ENCODE results near the gene KRTAP16-1. TPM values are rescaled to one million over a fixed set of nuclear protein-coding genes. Genes with fewer than 3 reads are reported as not detected.
"Not testable (repeated sequence)": the region's sequence is repeated elsewhere in the genome, so short reads cannot be mapped to it uniquely, and the experiment has no call there.

KRTAP16-1 gene
- total and polyA plus RNA-seq, 2 donors (not counting 1 experiment from before 2014, with no cell fraction given), result 0.16 TPM; not detected in 1

GRCh38 chr17:41352597-41353366, 43.7 kb upstream of the KRTAP16-1 start:
- ATAC-seq (ENCODE audit: low read depth) (no peak), DNase-seq (no peak)
- WGBS (ENCODE audit: insufficient coverage), result 95% methylated on average over 2 of the region's 7 CpGs
- Histone ChIP-seq H3K4me1 (ENCODE audit: control insufficient read depth in 2 of 2, insufficient read depth in 2 of 2, low read length in 2 of 2) (no peaks in the 10 kb centered on the region), H4K20me1 (ENCODE audit: control insufficient read depth, insufficient read depth, low read length, poor library complexity, severe bottlenecking) (no peaks in the 10 kb centered on the region), H3K9ac (ENCODE audit: low read length) (no peak overlapping the region), H2AFZ (ENCODE audit: insufficient read depth, low read depth, low read length, poor library complexity, severe bottlenecking) (no peak overlapping the region), H3K36me3 (replicated peaks in 1 of 2; ENCODE audit: control extremely low read depth in 1 of 2, control insufficient read depth in 1 of 2, extremely low read depth in 1 of 2, insufficient read depth in 2 of 2, low read length in 1 of 2) (no peaks in the 10 kb centered on the region), H3K4me2 (replicated peaks; ENCODE audit: low read depth, low read length, poor library complexity, severe bottlenecking) (no peak overlapping the region), H3K79me2 (ENCODE audit: control insufficient read depth, insufficient read depth, low read length) (no peaks in the 10 kb centered on the region), H3K9me3 (ENCODE audit: control extremely low read depth in 1 of 3, control insufficient read depth in 2 of 3, insufficient read depth in 1 of 3, low read length in 2 of 3) (no peaks in the 10 kb centered on the region), H3K27ac (ENCODE audit: low read length in 2 of 2) (no peak overlapping the region), H3K27me3 (replicated peaks in 1 of 4; ENCODE audit: control extremely low read depth in 1 of 4, control insufficient read depth in 3 of 4, insufficient read depth in 4 of 4, low read length in 3 of 4) (peaks cover 0 to 7% (median 0%) of the 10 kb centered on the region in 4 experiments), H3K4me3 (ENCODE audit: control extremely low read depth in 1 of 5, extremely low read depth in 1 of 5, insufficient read depth in 1 of 5, low read depth in 2 of 5, low read length in 4 of 5) (no peak overlapping the region)
- no peak overlapping the region for H3K27ac Mint-ChIP-seq
- intact Hi-C loops (cut with micrococcal nuclease), result no loop called here
- H3K4me1 Mint-ChIP-seq, result no peaks in the 10 kb centered on the region
- H3K4me3 Mint-ChIP-seq, result no peak overlapping the region
- CTCF ChIA-PET, result no interaction called here
- peaks cover 36% of the 10 kb centered on the region for H3K27me3 Mint-ChIP-seq
- H3K9me3 Mint-ChIP-seq (ENCODE audit: insufficient read depth), result peaks cover 3% of the 10 kb centered on the region
- POLR2A ChIA-PET, result no interaction called here
- TF ChIP-seq, protein P1, sequence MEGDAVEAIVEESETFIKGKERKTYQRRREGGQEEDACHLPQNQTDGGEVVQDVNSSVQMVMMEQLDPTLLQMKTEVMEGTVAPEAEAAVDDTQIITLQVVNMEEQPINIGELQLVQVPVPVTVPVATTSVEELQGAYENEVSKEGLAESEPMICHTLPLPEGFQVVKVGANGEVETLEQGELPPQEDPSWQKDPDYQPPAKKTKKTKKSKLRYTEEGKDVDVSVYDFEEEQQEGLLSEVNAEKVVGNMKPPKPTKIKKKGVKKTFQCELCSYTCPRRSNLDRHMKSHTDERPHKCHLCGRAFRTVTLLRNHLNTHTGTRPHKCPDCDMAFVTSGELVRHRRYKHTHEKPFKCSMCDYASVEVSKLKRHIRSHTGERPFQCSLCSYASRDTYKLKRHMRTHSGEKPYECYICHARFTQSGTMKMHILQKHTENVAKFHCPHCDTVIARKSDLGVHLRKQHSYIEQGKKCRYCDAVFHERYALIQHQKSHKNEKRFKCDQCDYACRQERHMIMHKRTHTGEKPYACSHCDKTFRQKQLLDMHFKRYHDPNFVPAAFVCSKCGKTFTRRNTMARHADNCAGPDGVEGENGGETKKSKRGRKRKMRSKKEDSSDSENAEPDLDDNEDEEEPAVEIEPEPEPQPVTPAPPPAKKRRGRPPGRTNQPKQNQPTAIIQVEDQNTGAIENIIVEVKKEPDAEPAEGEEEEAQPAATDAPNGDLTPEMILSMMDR (IDR thresholded peaks at IDR 0.05), result no peak
- no peak for TF ChIP-seq EZH2 (IDR thresholded peaks at IDR 0.05; ENCODE audit: borderline replicate concordance, insufficient read depth, low read depth, low read length, poor library complexity, severe bottlenecking)

DNA sequence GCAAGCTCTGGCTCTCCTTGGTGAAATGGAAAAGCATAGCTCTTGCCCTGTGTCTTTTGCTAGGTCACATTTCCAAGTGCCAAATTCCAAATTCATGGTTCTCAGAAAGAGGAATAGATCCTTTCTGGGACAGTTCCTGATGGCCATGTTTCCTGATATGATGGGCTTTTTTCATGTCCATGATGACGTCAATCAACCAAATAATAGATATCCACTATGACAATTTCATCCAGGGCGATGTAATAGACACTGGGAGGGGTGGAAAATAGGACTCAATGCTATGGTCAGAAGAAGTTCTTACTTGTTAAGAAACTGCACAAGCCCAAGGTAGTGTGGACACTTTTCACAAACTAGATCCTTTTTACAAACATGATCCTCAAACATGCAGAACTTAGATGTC, 42.1 kb upstream of the KRTAP16-1 start:
- Histone ChIP-seq H3K27ac (ENCODE audit: low read length in 2 of 2) (no peak overlapping the region), H4K20me1 (ENCODE audit: control insufficient read depth, insufficient read depth, low read length, poor library complexity, severe bottlenecking) (no peaks in the 10 kb centered on the region), H3K4me2 (replicated peaks; ENCODE audit: low read depth, low read length, poor library complexity, severe bottlenecking) (no peak overlapping the region), H3K36me3 (replicated peaks in 1 of 2; ENCODE audit: control extremely low read depth in 1 of 2, control insufficient read depth in 1 of 2, extremely low read depth in 1 of 2, insufficient read depth in 2 of 2, low read length in 1 of 2) (no peaks in the 10 kb centered on the region), H3K4me3 (ENCODE audit: control extremely low read depth in 1 of 5, extremely low read depth in 1 of 5, insufficient read depth in 1 of 5, low read depth in 2 of 5, low read length in 4 of 5) (no peak overlapping the region), H3K4me1 (ENCODE audit: control insufficient read depth in 2 of 2, insufficient read depth in 2 of 2, low read length in 2 of 2) (no peaks in the 10 kb centered on the region), H3K79me2 (ENCODE audit: control insufficient read depth, insufficient read depth, low read length) (no peaks in the 10 kb centered on the region), H3K9me3 (ENCODE audit: control extremely low read depth in 1 of 3, control insufficient read depth in 2 of 3, insufficient read depth in 1 of 3, low read length in 2 of 3) (no peaks in the 10 kb centered on the region), H3K9ac (ENCODE audit: low read length) (no peak overlapping the region), H3K27me3 (replicated peaks in 1 of 4; ENCODE audit: control extremely low read depth in 1 of 4, control insufficient read depth in 3 of 4, insufficient read depth in 4 of 4, low read length in 3 of 4) (peaks cover 0 to 7% (median 0%) of the 10 kb centered on the region in 4 experiments), H2AFZ (ENCODE audit: insufficient read depth, low read depth, low read length, poor library complexity, severe bottlenecking) (no peak overlapping the region)
- ChIA-PET POLR2A (no interaction called here), CTCF (no interaction called here)
- no peaks in the 10 kb centered on the region for H3K4me1 Mint-ChIP-seq
- DNase-seq (no peak), ATAC-seq (ENCODE audit: low read depth) (no peak)
- H3K27me3 Mint-ChIP-seq, result peaks cover 27% of the 10 kb centered on the region
- H3K27ac Mint-ChIP-seq, result no peak overlapping the region
- peaks cover under 1% of the 10 kb centered on the region for H3K9me3 Mint-ChIP-seq (ENCODE audit: insufficient read depth)
- intact Hi-C loops (cut with micrococcal nuclease), result no loop called here
- TF ChIP-seq EZH2 (IDR thresholded peaks at IDR 0.05; ENCODE audit: borderline replicate concordance, insufficient read depth, low read depth, low read length, poor library complexity, severe bottlenecking), result no peak
- TF ChIP-seq, protein P1 (IDR thresholded peaks at IDR 0.05), result no peak
- no peak overlapping the region for H3K4me3 Mint-ChIP-seq
- no CpG with 5 or more reads among the region's 2 CpGs for WGBS (ENCODE audit: insufficient coverage)

GRCh38 chr17:41350381-41350878, 41.3 kb upstream of the KRTAP16-1 start, which contains the start of gene KRT33A:
Gene KRT33A, minus strand, starts transcription at chr17:41350828. Its CDS starts 61 bp downstream, at chr17:41350767.
- H3K4me1 Mint-ChIP-seq; H3K9ac ChIP-seq (ENCODE audit: low read length); H3K27me3 ChIP-seq (replicated peaks in 1 of 4; ENCODE audit: control extremely low read depth in 1 of 4, control insufficient read depth in 3 of 4, insufficient read depth in 4 of 4, low read length in 3 of 4); H3K9me3 ChIP-seq (ENCODE audit: control extremely low read depth in 1 of 3, control insufficient read depth in 2 of 3, insufficient read depth in 1 of 3, low read length in 2 of 3); POLR2A ChIA-PET; H3K4me2 ChIP-seq (replicated peaks; ENCODE audit: low read depth, low read length, poor library complexity, severe bottlenecking); H3K9me3 Mint-ChIP-seq (ENCODE audit: insufficient read depth); DNase-seq; H3K36me3 ChIP-seq (replicated peaks in 1 of 2; ENCODE audit: control extremely low read depth in 1 of 2, control insufficient read depth in 1 of 2, extremely low read depth in 1 of 2, insufficient read depth in 2 of 2, low read length in 1 of 2); H3K4me1 ChIP-seq (ENCODE audit: control insufficient read depth in 2 of 2, insufficient read depth in 2 of 2, low read length in 2 of 2); intact Hi-C loops (cut with micrococcal nuclease); H3K4me3 Mint-ChIP-seq; H2AFZ ChIP-seq (ENCODE audit: insufficient read depth, low read depth, low read length, poor library complexity, severe bottlenecking); H3K27ac ChIP-seq (ENCODE audit: low read length in 2 of 2); H3K27ac Mint-ChIP-seq; H4K20me1 ChIP-seq (ENCODE audit: control insufficient read depth, insufficient read depth, low read length, poor library complexity, severe bottlenecking); ATAC-seq (ENCODE audit: low read depth); CTCF ChIA-PET; H3K79me2 ChIP-seq (ENCODE audit: control insufficient read depth, insufficient read depth, low read length); H3K4me3 ChIP-seq (ENCODE audit: control extremely low read depth in 1 of 5, extremely low read depth in 1 of 5, insufficient read depth in 1 of 5, low read depth in 2 of 5, low read length in 4 of 5): not testable (repeated sequence)
- H3K27me3 Mint-ChIP-seq, result peaks cover 23% of the 10 kb centered on the region
- WGBS (ENCODE audit: insufficient coverage), result 99% methylated on average over 14 of the region's 16 CpGs

All from B cell (primary cell).